CD4-positive, alpha-beta T cell treated with Interleukin-21 for 1 hour (primary cell): ENCODE results near the gene TRABD2A.

Source experiments
- DNase-seq: peaks from one replicate; pipeline ENCODE4 v3.0.0-alpha.2; 2020

Gene TRABD2A

DNA sequence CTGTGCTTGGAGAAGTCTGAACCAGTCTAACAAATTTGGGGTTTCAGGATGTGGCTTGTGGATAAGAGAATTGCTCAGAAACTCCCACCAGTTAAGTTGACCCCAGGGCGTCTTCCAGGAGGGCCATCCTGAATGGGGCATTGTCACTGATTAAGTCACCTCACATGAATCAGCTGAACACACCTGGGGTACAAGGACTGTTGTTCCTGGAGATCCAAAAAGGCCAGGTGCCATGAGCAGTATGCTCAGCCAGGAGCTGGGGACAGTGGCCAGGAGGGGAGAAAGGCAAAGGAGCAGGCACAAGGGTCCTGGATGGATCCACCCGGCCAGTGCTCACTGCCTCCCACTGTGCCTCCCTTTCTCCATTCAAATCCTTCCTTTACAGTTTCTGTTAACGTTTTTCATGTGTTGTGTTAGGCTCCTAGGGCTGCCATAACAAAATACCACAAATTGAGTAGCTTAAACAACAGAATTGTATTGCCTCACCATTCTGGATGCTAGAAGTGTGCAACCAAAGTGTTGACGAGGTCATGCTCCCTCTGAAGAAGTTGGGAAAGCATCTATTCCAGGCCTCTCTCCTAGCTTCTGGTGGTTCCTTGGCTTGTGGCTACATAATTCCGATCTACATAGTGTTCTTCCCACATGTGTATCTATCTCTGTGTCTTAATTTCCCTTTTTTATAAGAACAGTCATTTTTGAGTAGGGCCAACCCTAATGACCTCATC, 33.4 kb downstream of the TRABD2A start:
- DNase-seq: no peak

- no peak for DNase-seq
These were observed 34.1 kb downstream of the TRABD2A start for GRCh38 chr2:84846741-84847142.

GRCh38 chr2:84846041-84846663, 34.7 kb downstream of the TRABD2A start:
- DNase-seq: peak; percentile 85

GRCh38 chr2:84844141-84844540, 36.7 kb downstream of the TRABD2A start:
- peak; percentile 28 for DNase-seq

DNA sequence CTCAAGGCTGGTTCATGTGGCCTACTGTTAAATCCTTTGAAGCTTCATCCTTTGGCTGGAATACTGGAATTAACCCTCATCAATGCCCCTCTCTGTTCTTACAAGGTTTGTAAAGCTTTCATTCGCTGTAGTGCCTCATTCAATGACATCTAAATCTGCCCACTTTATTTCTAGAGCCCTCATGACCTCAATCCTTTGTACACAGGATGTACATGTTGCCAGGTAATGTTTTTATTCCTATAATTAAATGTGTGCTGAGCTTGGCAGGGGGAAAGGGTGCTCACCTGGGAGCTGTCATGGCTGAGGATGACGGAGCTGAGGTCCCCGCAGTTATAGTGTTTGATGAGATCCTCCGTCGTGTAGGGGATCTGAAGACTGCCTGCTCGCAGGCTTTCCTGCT, 39.3 kb downstream of the TRABD2A start:
- peak; percentile 32 for DNase-seq

- peak; percentile 26 for DNase-seq
These were observed 40.6 kb downstream of the TRABD2A start for GRCh38 chr2:84840306-84840705.

- DNase-seq: no peak
These were observed 41.0 kb downstream of the TRABD2A start for GRCh38 chr2:84839851-84840250.

- no peak for DNase-seq
These were observed 42.3 kb downstream of the TRABD2A start for GRCh38 chr2:84838434-84839145.

- no peak for DNase-seq
These were observed 44.7 kb downstream of the TRABD2A start for GRCh38 chr2:84836215-84836614.

DNA sequence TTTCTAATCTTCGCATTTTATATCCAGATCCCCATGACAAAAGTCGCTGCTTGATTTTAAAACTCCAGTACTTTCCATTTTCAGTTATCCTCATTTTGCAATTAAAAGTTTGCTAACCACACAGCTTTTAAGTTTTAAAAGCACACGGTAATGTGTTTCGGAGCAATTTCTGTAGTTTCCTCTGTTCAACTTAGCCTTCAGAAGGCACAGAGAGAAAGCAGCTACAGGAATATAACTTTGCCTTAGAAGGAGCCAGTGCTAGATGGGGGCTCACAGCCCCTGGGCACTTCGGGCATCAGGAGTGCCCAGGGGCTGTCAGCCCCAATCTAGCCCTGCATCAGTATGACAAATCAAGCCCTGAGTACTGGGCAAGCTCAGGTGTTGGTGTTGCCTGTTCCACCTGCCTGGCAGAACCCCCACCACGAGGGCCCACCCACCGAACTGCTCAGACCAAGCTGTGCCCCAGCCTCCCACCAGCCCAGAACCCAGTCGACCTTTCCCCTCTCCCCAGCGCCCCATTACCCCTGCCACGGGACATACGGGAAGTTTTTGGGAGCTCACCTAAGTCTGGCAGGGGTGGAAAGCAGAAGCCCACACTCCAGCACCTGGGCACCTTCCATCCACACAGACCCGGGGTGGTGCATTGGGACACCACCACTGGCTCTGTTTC, 47.3 kb downstream of the TRABD2A start:
- no peak for DNase-seq

DNA sequence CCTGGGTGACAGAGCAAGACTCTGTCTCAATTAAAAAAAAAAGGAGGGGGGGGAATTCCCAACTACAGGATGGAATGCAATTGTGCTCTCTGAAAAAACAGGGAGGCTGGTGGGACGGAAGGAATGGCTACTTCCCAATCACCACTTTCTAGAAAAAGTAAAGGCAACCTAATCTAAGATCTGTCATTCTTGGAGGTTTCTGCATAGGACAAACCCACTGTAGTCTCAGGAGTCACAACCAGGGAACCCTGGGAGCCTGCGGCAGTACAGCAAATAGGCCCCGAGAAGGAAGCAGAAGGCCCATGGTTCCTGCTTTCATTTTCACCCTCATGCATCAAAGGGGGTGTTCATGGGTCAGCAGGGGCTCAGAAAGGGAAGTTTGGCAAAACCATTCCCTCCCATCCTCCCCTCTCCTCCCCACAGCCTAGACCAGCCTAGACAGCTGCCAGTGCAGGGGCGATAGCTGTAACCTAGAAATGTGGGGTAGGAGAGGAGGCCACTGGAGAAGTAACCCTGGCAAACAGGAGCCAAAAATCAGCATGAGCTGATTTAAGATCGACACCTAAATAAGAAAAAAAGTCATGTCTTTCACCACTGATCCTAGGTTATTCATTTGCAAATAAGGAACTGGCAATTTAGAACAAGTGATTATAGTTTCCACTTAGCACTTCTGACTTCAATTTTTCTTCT, 48.0 kb downstream of the TRABD2A start:
- DNase-seq: peak; percentile 38

GRCh38 chr2:84830758-84831500, 50.0 kb downstream of the TRABD2A start:
- no peak for DNase-seq

DNA sequence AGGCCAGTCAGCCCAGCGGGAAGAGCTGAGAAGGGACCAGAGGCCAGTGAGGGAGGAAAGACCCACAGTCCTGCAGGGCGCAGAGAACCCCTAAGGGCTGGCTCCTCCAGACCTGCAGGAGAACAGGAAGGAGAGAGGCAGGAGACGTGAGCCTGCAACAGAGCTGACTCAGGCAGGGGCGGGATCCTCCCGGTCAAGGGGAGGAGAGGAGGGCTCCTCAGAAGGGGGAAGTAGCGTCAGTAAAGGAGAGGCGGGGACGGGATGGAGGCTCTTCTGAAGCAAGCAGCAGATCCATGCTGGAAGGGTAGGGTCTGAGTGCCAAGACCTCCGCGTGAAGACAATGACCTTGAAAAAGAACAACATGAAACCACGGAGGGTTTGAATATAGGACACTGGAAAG, 50.8 kb downstream of the TRABD2A start:
- DNase-seq: no peak

GRCh38 chr2:84829693-84830092, 51.2 kb downstream of the TRABD2A start:
- no peak for DNase-seq

GRCh38 chr2:84827978-84828575, 52.8 kb downstream of the TRABD2A start:
- DNase-seq: no peak

GRCh38 chr2:84823788-84824187, 57.1 kb downstream of the TRABD2A start:
- no peak for DNase-seq

DNA sequence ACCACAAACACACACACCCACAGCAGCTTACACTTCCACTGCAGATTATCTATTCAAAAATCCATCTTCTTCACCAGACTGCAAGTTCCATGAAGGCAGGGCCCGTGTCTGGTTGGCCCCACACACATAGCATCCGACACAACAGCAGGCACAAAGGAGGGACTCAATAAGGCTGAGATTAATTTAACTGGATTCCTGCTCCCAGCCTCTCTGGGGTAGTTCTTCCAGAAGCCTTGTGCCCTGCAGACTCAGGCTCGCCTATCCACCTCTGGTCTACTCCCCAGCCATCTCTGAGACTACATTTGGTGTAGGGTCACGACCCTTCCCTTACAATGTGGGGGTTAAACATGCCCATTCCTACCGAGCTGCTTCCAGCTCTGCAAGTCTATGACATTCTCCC, 57.7 kb downstream of the TRABD2A start:
- no peak for DNase-seq

DNA sequence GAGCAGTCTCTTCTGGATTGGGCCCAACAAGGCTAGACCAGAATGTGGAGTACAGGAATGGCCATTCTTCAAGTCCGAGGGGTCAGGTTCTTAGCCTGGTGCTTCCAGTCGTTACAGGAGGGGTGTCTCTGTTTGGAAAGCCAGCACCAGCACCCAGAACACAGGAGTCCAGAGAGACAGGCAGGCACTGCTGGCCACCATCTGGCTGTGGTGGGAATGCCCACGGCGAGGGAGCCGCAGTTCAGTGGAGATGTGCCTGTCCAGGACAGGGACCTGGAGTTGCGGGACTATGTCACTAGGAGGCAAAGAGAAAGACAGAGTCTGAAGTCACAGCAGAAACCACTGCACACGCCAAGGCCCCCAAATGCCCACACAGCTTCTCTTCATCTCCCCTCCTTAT, 59.1 kb downstream of the TRABD2A start:
- DNase-seq: no peak

GRCh38 chr2:84817239-84817655, 63.6 kb downstream of the TRABD2A start:
- no peak for DNase-seq

DNA sequence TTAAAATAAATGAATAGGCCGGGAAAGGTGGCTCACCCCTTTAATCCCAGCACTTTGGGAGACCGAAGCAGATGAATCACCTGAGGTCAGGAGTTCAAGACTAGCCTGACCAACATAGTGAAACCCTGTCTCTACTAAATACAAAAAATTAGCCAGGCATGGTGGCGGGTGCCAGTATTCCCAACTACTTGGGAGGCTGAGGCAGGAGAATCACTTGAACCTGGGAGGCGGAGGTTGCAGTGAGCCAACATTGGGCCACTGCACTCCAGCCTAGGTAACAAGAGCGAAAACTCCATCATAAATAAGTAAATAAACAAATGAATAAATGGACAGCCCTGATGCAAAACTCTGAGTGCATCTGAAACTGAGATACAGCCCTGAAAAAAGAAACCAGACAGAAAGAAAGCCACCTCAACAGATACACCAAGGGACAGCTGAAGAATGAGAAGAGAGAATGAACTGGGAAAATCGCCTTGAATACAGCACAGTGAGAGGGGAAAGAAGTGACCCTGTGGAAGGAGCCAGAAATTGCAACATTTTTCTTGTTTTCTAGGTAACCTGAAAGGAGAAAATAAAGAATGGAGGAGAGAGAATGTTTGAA, 64.4 kb downstream of the TRABD2A start:
- DNase-seq: no peak

GRCh38 chr2:84815146-84815545, 65.7 kb downstream of the TRABD2A start:
- DNase-seq: no peak
